GM21526 (cell line): Measurements from ENCODE around the gene HOXD8.

Experiments
- ATAC-seq: cut with Tn5 transposase; IDR thresholded peaks from one replicate; pipeline ENCODE4 v1.9.1; 2021; ENCODE audit warnings: moderate library complexity; ENCODE audit not compliant: unreplicated experiment, low FRiP score

The HOXD8 gene

GRCh38 chr2:176157499-176158185 is 28.1 kb downstream of the HOXD8 start:
- no peak for ATAC-seq

- ATAC-seq, result no peak
Measured at GRCh38 chr2:176158186-176158591, 28.7 kb downstream of the HOXD8 start.

- no peak for ATAC-seq
Measured at GRCh38 chr2:176158855-176159662, 29.6 kb downstream of the HOXD8 start.

- ATAC-seq, result no peak
Measured at GRCh38 chr2:176159663-176160250, 30.3 kb downstream of the HOXD8 start.

GRCh38 chr2:176160251-176160985 is 30.9 kb downstream of the HOXD8 start:
- no peak for ATAC-seq

- no peak for ATAC-seq
Measured at GRCh38 chr2:176160986-176161824, 31.7 kb downstream of the HOXD8 start.

- no peak for ATAC-seq
Measured at GRCh38 chr2:176161825-176162626, 32.5 kb downstream of the HOXD8 start.

- no peak for ATAC-seq
Measured at GRCh38 chr2:176162911-176163671, 33.6 kb downstream of the HOXD8 start.

GRCh38 chr2:176163672-176164056 is 34.2 kb downstream of the HOXD8 start:
- ATAC-seq, result no peak

- no peak for ATAC-seq
Measured at GRCh38 chr2:176164201-176164600, 34.7 kb downstream of the HOXD8 start.

- ATAC-seq, result no peak
Measured at GRCh38 chr2:176164611-176165369, 35.3 kb downstream of the HOXD8 start.

GRCh38 chr2:176165370-176166050 is 36.0 kb downstream of the HOXD8 start:
- no peak for ATAC-seq

- no peak for ATAC-seq
Measured at GRCh38 chr2:176166272-176166671, 36.8 kb downstream of the HOXD8 start.

GRCh38 chr2:176167398-176167797 is 37.9 kb downstream of the HOXD8 start:
- ATAC-seq, result no peak

GRCh38 chr2:176169181-176169580 is 39.7 kb downstream of the HOXD8 start:
- no peak for ATAC-seq

- no peak for ATAC-seq
Measured at GRCh38 chr2:176169711-176170110, 40.2 kb downstream of the HOXD8 start.

GRCh38 chr2:176170602-176171305 is 41.2 kb downstream of the HOXD8 start:
- no peak for ATAC-seq
